ENCODE measurements around the gene PLB1.

Gene PLB1

GRCh38 chr2:28606986-28607441, 111.2 kb downstream of the PLB1 start:
- H3K9me3 ChIP-seq (ENCODE audit: control insufficient read depth, low read length) = no peaks in the 10 kb centered on the region
- no peak for TF ChIP-seq CTCF (IDR thresholded peaks at IDR 0.05)
- no peak overlapping the region for H2AFZ ChIP-seq
- H3K79me2 ChIP-seq = no peaks in the 10 kb centered on the region
- no peak overlapping the region for H3K27ac ChIP-seq
- no peaks in the 10 kb centered on the region for H3K36me3 ChIP-seq (ENCODE audit: control insufficient read depth, insufficient read depth, low read length)
- H3K9ac ChIP-seq = no peak overlapping the region
- H3K27me3 ChIP-seq (ENCODE audit: control insufficient read depth, insufficient read depth, low read length) = no peaks in the 10 kb centered on the region
- H3K4me3 ChIP-seq (ENCODE audit: low read depth, low read length) = no peak overlapping the region
- H3K4me1 ChIP-seq = peaks cover 11% of the 10 kb centered on the region
- no peak overlapping the region for H3K4me2 ChIP-seq (ENCODE audit: low read length)

GRCh38 chr2:28607730-28608499, 112.1 kb downstream of the PLB1 start:
- no peak overlapping the region for H3K27ac ChIP-seq
- no peaks in the 10 kb centered on the region for H3K9me3 ChIP-seq (ENCODE audit: control insufficient read depth, low read length)
- H3K4me1 ChIP-seq = peaks cover 10% of the 10 kb centered on the region
- no peaks in the 10 kb centered on the region for H3K36me3 ChIP-seq (ENCODE audit: control insufficient read depth, insufficient read depth, low read length)
- no peaks in the 10 kb centered on the region for H3K79me2 ChIP-seq
- H3K27me3 ChIP-seq (ENCODE audit: control insufficient read depth, insufficient read depth, low read length) = no peaks in the 10 kb centered on the region
- no peak overlapping the region for H3K4me2 ChIP-seq (ENCODE audit: low read length)
- no peak overlapping the region for H3K9ac ChIP-seq
- no peak overlapping the region for H3K4me3 ChIP-seq (ENCODE audit: low read depth, low read length)
- no peak for TF ChIP-seq CTCF (IDR thresholded peaks at IDR 0.05)
- no peak overlapping the region for H2AFZ ChIP-seq

- no peaks in the 10 kb centered on the region for H3K27me3 ChIP-seq (ENCODE audit: control insufficient read depth, insufficient read depth, low read length)
- no peak overlapping the region for H2AFZ ChIP-seq
- peaks cover 8% of the 10 kb centered on the region for H3K4me1 ChIP-seq
- H3K36me3 ChIP-seq (ENCODE audit: control insufficient read depth, insufficient read depth, low read length) = no peaks in the 10 kb centered on the region
- H3K9ac ChIP-seq = no peak overlapping the region
- no peaks in the 10 kb centered on the region for H3K9me3 ChIP-seq (ENCODE audit: control insufficient read depth, low read length)
- no peak overlapping the region for H3K27ac ChIP-seq
- no peaks in the 10 kb centered on the region for H3K79me2 ChIP-seq
- H3K4me2 ChIP-seq (ENCODE audit: low read length) = no peak overlapping the region
- no peak overlapping the region for H3K4me3 ChIP-seq (ENCODE audit: low read depth, low read length)
- no peak for TF ChIP-seq CTCF (IDR thresholded peaks at IDR 0.05)
Observed at GRCh38 chr2:28608500-28609424, 112.9 kb downstream of the PLB1 start.

GRCh38 chr2:28610583-28611201, 114.8 kb downstream of the PLB1 start:
- Histone ChIP-seq H3K9ac (no peak overlapping the region), H3K4me2 (ENCODE audit: low read length) (no peak overlapping the region), H3K9me3 (ENCODE audit: control insufficient read depth, low read length) (no peaks in the 10 kb centered on the region), H3K36me3 (ENCODE audit: control insufficient read depth, insufficient read depth, low read length) (no peaks in the 10 kb centered on the region), H3K4me1 (peaks cover 15% of the 10 kb centered on the region), H2AFZ (no peak overlapping the region), H3K27me3 (ENCODE audit: control insufficient read depth, insufficient read depth, low read length) (no peaks in the 10 kb centered on the region), H3K79me2 (no peaks in the 10 kb centered on the region), H3K4me3 (ENCODE audit: low read depth, low read length) (no peak overlapping the region), H3K27ac (no peak overlapping the region)
- TF ChIP-seq CTCF (IDR thresholded peaks at IDR 0.05) = no peak

Data from parathyroid adenoma (tissue), 2 donors.